HL-60 (cell line): Measurements from ENCODE around the gene PPME1.
A peak's percentile ranks its signal among the peaks of the same experiment; 100 is the strongest.

Experiments used
- DNase-seq, 2 experiments: peaks; one replicate each; pipeline ENCODE4 v3.0.0-alpha.2; 2010 to 2020; ENCODE audit warnings: low read depth in 1 of 2, low spot score in 1 of 2
- H3K27ac ChIP-seq: fragments of 250-450 bp; sonication (Bioruptor Pico); replicated peaks from 2 replicates; pipeline ENCODE4 v1.5.1; 2020; ENCODE audit warnings: mild to moderate bottlenecking, moderate library complexity
- H3K27me3 ChIP-seq: fragments of 250-450 bp; sonication (Bioruptor Pico); 2 replicates; pipeline ENCODE4 v1.5.1; 2021; ENCODE audit warnings: mild to moderate bottlenecking, moderate library complexity; ENCODE audit not compliant: insufficient read depth, poor library complexity, severe bottlenecking
- H3K4me3 ChIP-seq: replicated peaks from 2 replicates; pipeline ENCODE4 v1.5.1; 2011; ENCODE audit warnings: mild to moderate bottlenecking, control low read depth, low read length; ENCODE audit not compliant: insufficient read depth
- GABPA ChIP-seq: IDR thresholded peaks from 2 replicates; pipeline ENCODE4 v1.6.1; 2012; ENCODE audit warnings: low read depth
- POLR2AphosphoS5 ChIP-seq: IDR thresholded peaks from 2 replicates; pipeline ENCODE4 v1.6.1; 2012; ENCODE audit warnings: low read depth
- REST ChIP-seq: IDR thresholded peaks from 2 replicates; pipeline ENCODE4 v1.6.1; 2012; ENCODE audit warnings: low read depth; ENCODE audit not compliant: insufficient replicate concordance
- SPI1 ChIP-seq: IDR thresholded peaks from 2 replicates; pipeline ENCODE4 v1.6.1; 2012; ENCODE audit warnings: low read depth, mild to moderate bottlenecking, borderline replicate concordance
- TF ChIP-seq, protein P1 (sequence below): IDR thresholded peaks from one replicate; pipeline ENCODE4 v1.5.1; 2011; ENCODE audit warnings: low read length, control low read depth, inconsistent platforms; ENCODE audit not compliant: insufficient read depth

The PPME1 gene

GRCh38 chr11:74255741-74256375 is 84.8 kb downstream of the PPME1 start:
- no peak overlapping the region for H3K4me3 ChIP-seq
- no peak overlapping the region for H3K27ac ChIP-seq
- DNase-seq = peak; percentile 60 to 75
- H3K27me3 ChIP-seq = no peaks in the 10 kb centered on the region
- TF ChIP-seq POLR2AphosphoS5 = no peak
- TF ChIP-seq, protein P1, sequence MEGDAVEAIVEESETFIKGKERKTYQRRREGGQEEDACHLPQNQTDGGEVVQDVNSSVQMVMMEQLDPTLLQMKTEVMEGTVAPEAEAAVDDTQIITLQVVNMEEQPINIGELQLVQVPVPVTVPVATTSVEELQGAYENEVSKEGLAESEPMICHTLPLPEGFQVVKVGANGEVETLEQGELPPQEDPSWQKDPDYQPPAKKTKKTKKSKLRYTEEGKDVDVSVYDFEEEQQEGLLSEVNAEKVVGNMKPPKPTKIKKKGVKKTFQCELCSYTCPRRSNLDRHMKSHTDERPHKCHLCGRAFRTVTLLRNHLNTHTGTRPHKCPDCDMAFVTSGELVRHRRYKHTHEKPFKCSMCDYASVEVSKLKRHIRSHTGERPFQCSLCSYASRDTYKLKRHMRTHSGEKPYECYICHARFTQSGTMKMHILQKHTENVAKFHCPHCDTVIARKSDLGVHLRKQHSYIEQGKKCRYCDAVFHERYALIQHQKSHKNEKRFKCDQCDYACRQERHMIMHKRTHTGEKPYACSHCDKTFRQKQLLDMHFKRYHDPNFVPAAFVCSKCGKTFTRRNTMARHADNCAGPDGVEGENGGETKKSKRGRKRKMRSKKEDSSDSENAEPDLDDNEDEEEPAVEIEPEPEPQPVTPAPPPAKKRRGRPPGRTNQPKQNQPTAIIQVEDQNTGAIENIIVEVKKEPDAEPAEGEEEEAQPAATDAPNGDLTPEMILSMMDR = peak; percentile 95

- Histone ChIP-seq H3K27ac (no peak overlapping the region), H3K4me3 (no peak overlapping the region), H3K27me3 (no peaks in the 10 kb centered on the region)
- DNase-seq = no peak
- TF ChIP-seq SPI1 = no peak
- TF ChIP-seq, protein P1 = no peak
Measured at GRCh38 chr11:74256378-74257133, 85.5 kb downstream of the PPME1 start.

GRCh38 chr11:74257959-74258553 is 87.0 kb downstream of the PPME1 start:
- Histone ChIP-seq H3K4me3 (no peak overlapping the region), H3K27me3 (no peaks in the 10 kb centered on the region), H3K27ac (no peak overlapping the region)
- no peak for TF ChIP-seq GABPA
- TF ChIP-seq SPI1 = no peak
- TF ChIP-seq, protein P1 = no peak
- TF ChIP-seq POLR2AphosphoS5 = no peak
- no peak for DNase-seq

DNA sequence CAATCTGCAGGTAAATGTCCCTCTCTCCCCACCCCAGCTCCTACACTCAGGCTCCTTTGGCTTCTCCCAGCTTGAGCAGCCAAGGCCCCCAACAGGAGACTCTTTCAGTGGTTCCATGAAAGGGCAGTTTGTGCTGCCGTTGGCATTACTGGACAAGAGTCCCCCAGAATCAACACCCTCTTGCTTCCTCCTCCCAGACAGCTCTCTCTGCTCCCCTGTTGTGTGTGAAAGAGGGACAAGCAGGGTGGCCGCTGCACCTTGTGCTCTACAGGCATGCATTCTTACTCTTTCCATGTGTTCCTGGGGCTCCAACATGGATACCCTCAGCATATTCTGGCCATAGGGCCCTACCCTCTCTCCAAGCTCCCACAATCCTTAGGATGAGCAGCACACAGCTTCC is 91.6 kb downstream of the PPME1 start:
- no peaks in the 10 kb centered on the region for H3K27me3 ChIP-seq
- no peak for DNase-seq

More for the DNA sequence above, 91.6 kb downstream of the PPME1 start:
- Histone ChIP-seq H3K4me3 (no peak overlapping the region), H3K27ac (no peak overlapping the region)
- TF ChIP-seq REST (no peak), POLR2AphosphoS5 (no peak), SPI1 (no peak), GABPA (no peak)
- TF ChIP-seq, protein P1 = no peak
